HEK293 (cell line): ENCODE results near the gene BTRC.
A peak's percentile ranks its signal among the peaks of the same experiment; 100 is the strongest.

Experiments
- FEZF1 ChIP-seq: fragments of 450-650 bp; formaldehyde crosslinking; IDR thresholded peaks from 2 replicates; pipeline ENCODE4 v1.5.1; 2016; ENCODE audit warnings: missing biosample characterization, missing genetic modification characterization
- HIC1 ChIP-seq: fragments of 450-650 bp; formaldehyde crosslinking; IDR thresholded peaks from 2 replicates; pipeline ENCODE4 v1.5.1; 2016; ENCODE audit warnings: missing biosample characterization, missing genetic modification characterization
- KLF16 ChIP-seq: fragments of 450-650 bp; formaldehyde crosslinking; IDR thresholded peaks from 2 replicates; pipeline ENCODE4 v1.5.1; 2017; ENCODE audit warnings: missing biosample characterization, missing genetic modification characterization
- OSR2 ChIP-seq: fragments of 450-650 bp; formaldehyde crosslinking; IDR thresholded peaks from 2 replicates; pipeline ENCODE4 v1.5.1; 2016; ENCODE audit warnings: missing biosample characterization, missing genetic modification characterization
- PATZ1 ChIP-seq: fragments of 450-650 bp; formaldehyde crosslinking; IDR thresholded peaks from 2 replicates; pipeline ENCODE4 v1.5.1; 2016; ENCODE audit warnings: missing biosample characterization, missing genetic modification characterization
- REPIN1 ChIP-seq: fragments of 450-650 bp; formaldehyde crosslinking; IDR thresholded peaks from 2 replicates; pipeline ENCODE4 v1.5.1; 2017; ENCODE audit warnings: missing biosample characterization, missing genetic modification characterization, low read depth
- SCRT1 ChIP-seq: fragments of 450-650 bp; formaldehyde crosslinking; IDR thresholded peaks from 2 replicates; pipeline ENCODE4 v1.5.1; 2016; ENCODE audit warnings: missing biosample characterization, missing genetic modification characterization, borderline replicate concordance
- TSHZ1 ChIP-seq: fragments of 450-650 bp; formaldehyde crosslinking; IDR thresholded peaks from 2 replicates; pipeline ENCODE4 v1.5.1; 2016; ENCODE audit warnings: missing biosample characterization, missing genetic modification characterization, borderline replicate concordance
- ZBTB48 ChIP-seq: fragments of 450-650 bp; formaldehyde crosslinking; IDR thresholded peaks from 2 replicates; pipeline ENCODE4 v1.5.1; 2016; ENCODE audit warnings: missing biosample characterization, missing genetic modification characterization
- ZBTB49 ChIP-seq: fragments of 450-650 bp; formaldehyde crosslinking; IDR thresholded peaks from 2 replicates; pipeline ENCODE4 v1.5.1; 2016; ENCODE audit warnings: missing biosample characterization, missing genetic modification characterization, low read depth
- ZNF2 ChIP-seq: fragments of 450-650 bp; formaldehyde crosslinking; IDR thresholded peaks from 2 replicates; pipeline ENCODE4 v1.5.1; 2016; ENCODE audit warnings: missing biosample characterization, missing genetic modification characterization
- ZNF362 ChIP-seq: fragments of 450-650 bp; formaldehyde crosslinking; IDR thresholded peaks from 2 replicates; pipeline ENCODE4 v1.5.1; 2016; ENCODE audit warnings: missing biosample characterization, missing genetic modification characterization
- ZNF366 ChIP-seq: fragments of 450-650 bp; formaldehyde crosslinking; conservative IDR thresholded peaks from 2 replicates; pipeline ENCODE4 v1.5.1; 2016; ENCODE audit warnings: missing biosample characterization, missing genetic modification characterization
- ZNF530 ChIP-seq: fragments of 450-650 bp; formaldehyde crosslinking; IDR thresholded peaks from 2 replicates; pipeline ENCODE4 v1.5.1; 2016; ENCODE audit warnings: low read depth, missing biosample characterization, missing genetic modification characterization
- ZNF626 ChIP-seq: fragments of 450-650 bp; sonication (Bioruptor Pico); formaldehyde crosslinking; IDR thresholded peaks from 2 replicates; pipeline ENCODE4 v1.5.1; 2018; ENCODE audit warnings: missing biosample characterization, missing genetic modification characterization, inconsistent platforms
- ZNF777 ChIP-seq: fragments of 450-650 bp; formaldehyde crosslinking; IDR thresholded peaks from 2 replicates; pipeline ENCODE4 v1.5.1; 2017; ENCODE audit warnings: missing biosample characterization, missing genetic modification characterization, borderline replicate concordance
- ZNF837 ChIP-seq: fragments of 450-650 bp; formaldehyde crosslinking; IDR thresholded peaks from 2 replicates; pipeline ENCODE4 v1.5.1; 2016; ENCODE audit warnings: missing biosample characterization, missing genetic modification characterization
- ZSCAN23 ChIP-seq: fragments of 450-650 bp; formaldehyde crosslinking; IDR thresholded peaks from 2 replicates; pipeline ENCODE4 v1.5.1; 2016; ENCODE audit warnings: missing biosample characterization, missing genetic modification characterization
- ZXDB ChIP-seq: fragments of 450-650 bp; formaldehyde crosslinking; IDR thresholded peaks from 2 replicates; pipeline ENCODE4 v1.5.1; 2016; ENCODE audit warnings: missing biosample characterization, missing genetic modification characterization
- TF ChIP-seq, protein P1 (sequence below): fragments of 450-650 bp; formaldehyde crosslinking; IDR thresholded peaks from 2 replicates; pipeline ENCODE4 v1.5.1; 2016; ENCODE audit warnings: missing biosample characterization, missing genetic modification characterization
- TF ChIP-seq, protein P2 (sequence below): fragments of 450-650 bp; formaldehyde crosslinking; IDR thresholded peaks from 2 replicates; pipeline ENCODE4 v1.5.1; 2017; ENCODE audit warnings: missing biosample characterization, missing genetic modification characterization
- TF ChIP-seq, protein P3 (sequence below): fragments of 450-650 bp; formaldehyde crosslinking; IDR thresholded peaks from 2 replicates; pipeline ENCODE4 v1.5.1; 2016; ENCODE audit warnings: missing biosample characterization, missing genetic modification characterization

The BTRC gene

GRCh38 chr10:101358706-101359300 lies 4.8 kb downstream of the BTRC start (continued):
- TF ChIP-seq HIC1 (no peak), SCRT1 (tag by site-specific recombination) (no peak), ZNF626 (tag by site-specific recombination) (no peak), OSR2 (tag by site-specific recombination) (peak; percentile 55), ZNF362 (tag by site-specific recombination) (peak; percentile 80; the same call in 1 of the 2 replicates), FEZF1 (no peak), ZSCAN23 (tag by site-specific recombination) (no peak), REPIN1 (no peak), ZBTB49 (no peak), ZNF777 (no peak), ZBTB48 (tag by site-specific recombination) (no peak), ZXDB (tag by site-specific recombination) (peak; percentile 26; the same call in 1 of the 2 replicates), ZNF837 (no peak), TSHZ1 (tag by site-specific recombination) (no peak), ZNF366 (tag by site-specific recombination) (peak; percentile 62), KLF16 (tag by site-specific recombination) (no peak), ZNF2 (tag by site-specific recombination) (no peak), PATZ1 (tag by site-specific recombination) (no peak), ZNF530 (no peak)
- TF ChIP-seq, protein P1, sequence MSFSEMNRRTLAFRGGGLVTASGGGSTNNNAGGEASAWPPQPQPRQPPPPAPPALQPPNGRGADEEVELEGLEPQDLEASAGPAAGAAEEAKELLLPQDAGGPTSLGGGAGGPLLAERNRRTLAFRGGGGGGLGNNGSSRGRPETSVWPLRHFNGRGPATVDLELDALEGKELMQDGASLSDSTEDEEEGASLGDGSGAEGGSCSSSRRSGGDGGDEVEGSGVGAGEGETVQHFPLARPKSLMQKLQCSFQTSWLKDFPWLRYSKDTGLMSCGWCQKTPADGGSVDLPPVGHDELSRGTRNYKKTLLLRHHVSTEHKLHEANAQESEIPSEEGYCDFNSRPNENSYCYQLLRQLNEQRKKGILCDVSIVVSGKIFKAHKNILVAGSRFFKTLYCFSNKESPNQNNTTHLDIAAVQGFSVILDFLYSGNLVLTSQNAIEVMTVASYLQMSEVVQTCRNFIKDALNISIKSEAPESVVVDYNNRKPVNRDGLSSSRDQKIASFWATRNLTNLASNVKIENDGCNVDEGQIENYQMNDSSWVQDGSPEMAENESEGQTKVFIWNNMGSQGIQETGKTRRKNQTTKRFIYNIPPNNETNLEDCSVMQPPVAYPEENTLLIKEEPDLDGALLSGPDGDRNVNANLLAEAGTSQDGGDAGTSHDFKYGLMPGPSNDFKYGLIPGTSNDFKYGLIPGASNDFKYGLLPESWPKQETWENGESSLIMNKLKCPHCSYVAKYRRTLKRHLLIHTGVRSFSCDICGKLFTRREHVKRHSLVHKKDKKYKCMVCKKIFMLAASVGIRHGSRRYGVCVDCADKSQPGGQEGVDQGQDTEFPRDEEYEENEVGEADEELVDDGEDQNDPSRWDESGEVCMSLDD = no peak
- TF ChIP-seq, protein P2, sequence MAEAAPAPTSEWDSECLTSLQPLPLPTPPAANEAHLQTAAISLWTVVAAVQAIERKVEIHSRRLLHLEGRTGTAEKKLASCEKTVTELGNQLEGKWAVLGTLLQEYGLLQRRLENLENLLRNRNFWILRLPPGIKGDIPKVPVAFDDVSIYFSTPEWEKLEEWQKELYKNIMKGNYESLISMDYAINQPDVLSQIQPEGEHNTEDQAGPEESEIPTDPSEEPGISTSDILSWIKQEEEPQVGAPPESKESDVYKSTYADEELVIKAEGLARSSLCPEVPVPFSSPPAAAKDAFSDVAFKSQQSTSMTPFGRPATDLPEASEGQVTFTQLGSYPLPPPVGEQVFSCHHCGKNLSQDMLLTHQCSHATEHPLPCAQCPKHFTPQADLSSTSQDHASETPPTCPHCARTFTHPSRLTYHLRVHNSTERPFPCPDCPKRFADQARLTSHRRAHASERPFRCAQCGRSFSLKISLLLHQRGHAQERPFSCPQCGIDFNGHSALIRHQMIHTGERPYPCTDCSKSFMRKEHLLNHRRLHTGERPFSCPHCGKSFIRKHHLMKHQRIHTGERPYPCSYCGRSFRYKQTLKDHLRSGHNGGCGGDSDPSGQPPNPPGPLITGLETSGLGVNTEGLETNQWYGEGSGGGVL (tag by site-specific recombination) = no peak
- TF ChIP-seq, protein P3, sequence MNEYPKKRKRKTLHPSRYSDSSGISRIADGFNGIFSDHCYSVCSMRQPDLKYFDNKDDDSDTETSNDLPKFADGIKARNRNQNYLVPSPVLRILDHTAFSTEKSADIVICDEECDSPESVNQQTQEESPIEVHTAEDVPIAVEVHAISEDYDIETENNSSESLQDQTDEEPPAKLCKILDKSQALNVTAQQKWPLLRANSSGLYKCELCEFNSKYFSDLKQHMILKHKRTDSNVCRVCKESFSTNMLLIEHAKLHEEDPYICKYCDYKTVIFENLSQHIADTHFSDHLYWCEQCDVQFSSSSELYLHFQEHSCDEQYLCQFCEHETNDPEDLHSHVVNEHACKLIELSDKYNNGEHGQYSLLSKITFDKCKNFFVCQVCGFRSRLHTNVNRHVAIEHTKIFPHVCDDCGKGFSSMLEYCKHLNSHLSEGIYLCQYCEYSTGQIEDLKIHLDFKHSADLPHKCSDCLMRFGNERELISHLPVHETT (tag by site-specific recombination) = no peak
